ENCODE results near the gene DNM1L. TPM values are rescaled to one million over a fixed set of nuclear protein-coding genes. Genes with fewer than 3 reads are reported as not detected.

The DNM1L gene
- polyA plus RNA-seq, 1 of the 3 experiments (the other 2 are of a cell fraction) = 26.6 TPM

- TF ChIP-seq CTCF (IDR thresholded peaks at IDR 0.05) = no peak
Observed at GRCh38 chr12:32780071-32780470, 101.0 kb downstream of the DNM1L start (continued).

GRCh38 chr12:32783029-32783428 lies 103.9 kb downstream of the DNM1L start:
- no peaks in the 10 kb centered on the region for H4K20me1 ChIP-seq (ENCODE audit: insufficient read depth)
- no peaks in the 10 kb centered on the region for H3F3A ChIP-seq (replicated peaks; ENCODE audit: insufficient read depth)
- no peak for DNase-seq
- no peak overlapping the region for H3K27ac ChIP-seq (ENCODE audit: low read depth in 2 of 2, low read length in 1 of 2)
- H2AFZ ChIP-seq (ENCODE audit: low read depth) = no peak overlapping the region
- no peaks in the 10 kb centered on the region for H3K36me3 ChIP-seq (replicated peaks in 1 of 2; ENCODE audit: control insufficient read depth in 1 of 2, insufficient read depth in 2 of 2, low read length in 1 of 2)
- CTCF ChIA-PET = interaction anchor here (1.2 kb wide), 1 partner anchor 27 kb away, joined by 3 read pairs; no protein-coding TSS in a partner anchor
- no peaks in the 10 kb centered on the region for H3K9me2 ChIP-seq
- H3K9me3 ChIP-seq = no peaks in the 10 kb centered on the region
- H3K79me2 ChIP-seq (ENCODE audit: insufficient read depth) = no peaks in the 10 kb centered on the region
- TF ChIP-seq RXRA (IDR thresholded peaks at IDR 0.05; ENCODE audit: borderline replicate concordance, low read depth) (no peak), NFIC (IDR thresholded peaks at IDR 0.05; ENCODE audit: borderline replicate concordance) (no peak), EZH2phosphoT487 (IDR thresholded peaks at IDR 0.05; ENCODE audit: borderline replicate concordance, low read depth) (no peak), TCF12 (IDR thresholded peaks at IDR 0.05) (no peak), JUND (IDR thresholded peaks at IDR 0.05) (no peak), CHD2 (IDR thresholded peaks at IDR 0.05; ENCODE audit: low read length, partially characterized antibody) (no peak), SMC3 (IDR thresholded peaks at IDR 0.05; ENCODE audit: low read depth, low read length) (no peak), REST (IDR thresholded peaks at IDR 0.05; ENCODE audit: low read depth, low read length) (no peak), USF1 (IDR thresholded peaks at IDR 0.05; ENCODE audit: borderline replicate concordance, low read depth) (no peak), MAX (IDR thresholded peaks at IDR 0.05; ENCODE audit: low read depth) (no peak), USF2 (IDR thresholded peaks at IDR 0.05; ENCODE audit: borderline replicate concordance, low read depth, low read length) (no peak), RAD21 (IDR thresholded peaks at IDR 0.05; ENCODE audit: low read length) (no peak), MXI1 (IDR thresholded peaks at IDR 0.05; ENCODE audit: low read depth, low read length) (no peak), GABPA (IDR thresholded peaks at IDR 0.05; ENCODE audit: low read depth) (no peak), TAF1 (IDR thresholded peaks at IDR 0.05; ENCODE audit: borderline replicate concordance, low read depth, low read length) (no peak)
- POLR2A ChIA-PET = no interaction called here
- no peak overlapping the region for H3K4me2 ChIP-seq
- 36% methylated on average over 3 of the region's 3 CpGs for WGBS (ENCODE audit: low lambda C conversion rate)
- no peaks in the 10 kb centered on the region for H3K4me1 ChIP-seq (ENCODE audit: control insufficient read depth in 1 of 2, insufficient read depth in 2 of 2, low read depth in 1 of 2, low read length in 1 of 2)
- no peak overlapping the region for H3K9ac ChIP-seq
- no peaks in the 10 kb centered on the region for H3K27me3 ChIP-seq (ENCODE audit: insufficient read depth)
- no peak overlapping the region for H3K4me3 ChIP-seq (ENCODE audit: low read depth in 2 of 2, low read length in 1 of 2)

All from SK-N-SH (cell line).